PC-3 (cell line): Measurements from ENCODE around the gene LAD1.

ENCODE experiments used
- EZH2 ChIP-seq: fragments of 300-600 bp; sonication (generic); IDR thresholded peaks from one replicate; pipeline ENCODE4 v1.6.1; 2017; ENCODE audit warnings: antibody characterized with exemption, mild to moderate bottlenecking, low read length; ENCODE audit not compliant: unreplicated experiment
- EZH2phosphoT487 ChIP-seq: fragments of 300-600 bp; sonication (generic); IDR thresholded peaks from 2 replicates; pipeline ENCODE4 v1.6.1; 2018; ENCODE audit warnings: mild to moderate bottlenecking, antibody characterized with exemption, low read length, borderline replicate concordance
- TF ChIP-seq, protein P1 (sequence below): fragments of 300-600 bp; sonication (generic); conservative IDR thresholded peaks from 2 replicates; pipeline ENCODE4 v1.5.1; 2017; ENCODE audit warnings: antibody characterized with exemption, low read depth, mild to moderate bottlenecking, low read length

DNA sequence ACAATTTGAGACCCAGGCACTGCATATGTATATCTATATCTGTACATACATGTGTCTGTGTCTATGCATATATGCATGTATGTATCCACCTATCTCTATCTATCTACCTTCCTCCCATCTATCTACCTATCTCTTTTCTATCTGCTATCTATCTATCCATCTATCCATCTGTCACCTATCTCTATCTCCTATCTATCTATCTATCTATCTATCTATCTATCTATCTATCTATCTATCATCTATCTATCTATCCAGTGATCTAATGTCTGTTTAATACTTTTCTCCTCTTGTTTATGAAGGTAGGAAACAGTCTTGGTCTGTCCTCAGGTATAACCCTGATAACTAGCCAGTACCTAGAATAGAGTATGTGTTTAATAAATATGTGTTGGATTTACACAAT is 47.5 kb downstream of the LAD1 start:
- TF ChIP-seq, protein P1, sequence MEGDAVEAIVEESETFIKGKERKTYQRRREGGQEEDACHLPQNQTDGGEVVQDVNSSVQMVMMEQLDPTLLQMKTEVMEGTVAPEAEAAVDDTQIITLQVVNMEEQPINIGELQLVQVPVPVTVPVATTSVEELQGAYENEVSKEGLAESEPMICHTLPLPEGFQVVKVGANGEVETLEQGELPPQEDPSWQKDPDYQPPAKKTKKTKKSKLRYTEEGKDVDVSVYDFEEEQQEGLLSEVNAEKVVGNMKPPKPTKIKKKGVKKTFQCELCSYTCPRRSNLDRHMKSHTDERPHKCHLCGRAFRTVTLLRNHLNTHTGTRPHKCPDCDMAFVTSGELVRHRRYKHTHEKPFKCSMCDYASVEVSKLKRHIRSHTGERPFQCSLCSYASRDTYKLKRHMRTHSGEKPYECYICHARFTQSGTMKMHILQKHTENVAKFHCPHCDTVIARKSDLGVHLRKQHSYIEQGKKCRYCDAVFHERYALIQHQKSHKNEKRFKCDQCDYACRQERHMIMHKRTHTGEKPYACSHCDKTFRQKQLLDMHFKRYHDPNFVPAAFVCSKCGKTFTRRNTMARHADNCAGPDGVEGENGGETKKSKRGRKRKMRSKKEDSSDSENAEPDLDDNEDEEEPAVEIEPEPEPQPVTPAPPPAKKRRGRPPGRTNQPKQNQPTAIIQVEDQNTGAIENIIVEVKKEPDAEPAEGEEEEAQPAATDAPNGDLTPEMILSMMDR: no peak
- TF ChIP-seq EZH2 (no peak), EZH2phosphoT487 (no peak)
